WERI-Rb-1 (cell line): ENCODE measurements around the gene PXK.

Experiments
- DNase-seq: peaks from one replicate; pipeline ENCODE4 v3.0.0-alpha.2; 2020
- H3K27ac ChIP-seq: fragments of 250-450 bp; sonication (Bioruptor Pico); 2 replicates; pipeline ENCODE4 v1.5.1; 2020; ENCODE audit warnings: mild to moderate bottlenecking, moderate library complexity
- H3K27me3 ChIP-seq: fragments of 250-450 bp; sonication (Bioruptor Pico); 2 replicates; pipeline ENCODE4 v1.5.1; 2021; ENCODE audit warnings: mild to moderate bottlenecking, low read depth, moderate library complexity; ENCODE audit not compliant: insufficient read depth, severe bottlenecking
- H3K36me3 ChIP-seq: fragments of 250-450 bp; sonication (Bioruptor Pico); 2 replicates; pipeline ENCODE4 v1.5.1; 2020; ENCODE audit warnings: mild to moderate bottlenecking, moderate library complexity
- H3K4me3 ChIP-seq: 2 replicates; pipeline ENCODE4 v1.5.1; 2011; ENCODE audit warnings: low read depth, mild to moderate bottlenecking, control low read depth, low read length
- H3K9me3 ChIP-seq: fragments of 250-450 bp; sonication (Bioruptor Pico); 2 replicates; pipeline ENCODE4 v1.5.1; 2021; ENCODE audit warnings: mild to moderate bottlenecking, moderate library complexity; ENCODE audit not compliant: severe bottlenecking
- TF ChIP-seq, protein P1 (sequence below): IDR thresholded peaks from 2 replicates; pipeline ENCODE4 v1.5.1; 2011; ENCODE audit warnings: low read depth, mild to moderate bottlenecking, control low read depth, inconsistent platforms, low read length

The PXK gene

DNA sequence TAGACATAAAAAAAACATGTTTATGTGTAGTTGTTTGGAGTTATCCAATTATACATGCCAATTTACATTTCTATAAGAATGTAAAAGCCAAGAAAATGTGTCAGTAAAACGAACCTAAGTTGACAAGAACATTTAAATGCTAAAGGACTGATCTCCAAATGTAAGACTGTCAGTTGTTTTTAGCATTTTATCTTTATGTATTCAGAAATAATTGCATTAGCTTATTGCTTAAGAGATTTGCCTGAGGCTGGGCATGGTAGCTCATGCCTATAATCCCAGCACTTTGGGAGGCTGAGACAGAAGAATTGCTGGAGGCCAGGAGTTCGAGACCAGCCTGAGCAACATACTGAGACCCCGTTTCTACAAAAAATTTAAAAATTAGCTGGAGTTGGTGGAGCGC is 26.9 kb downstream of the PXK start:
- H3K27ac ChIP-seq: no peak overlapping the region
- H3K4me3 ChIP-seq: no peak overlapping the region
- no peak for DNase-seq
- no peaks in the 10 kb centered on the region for H3K9me3 ChIP-seq
- H3K36me3 ChIP-seq: no peaks in the 10 kb centered on the region
- TF ChIP-seq, protein P1, sequence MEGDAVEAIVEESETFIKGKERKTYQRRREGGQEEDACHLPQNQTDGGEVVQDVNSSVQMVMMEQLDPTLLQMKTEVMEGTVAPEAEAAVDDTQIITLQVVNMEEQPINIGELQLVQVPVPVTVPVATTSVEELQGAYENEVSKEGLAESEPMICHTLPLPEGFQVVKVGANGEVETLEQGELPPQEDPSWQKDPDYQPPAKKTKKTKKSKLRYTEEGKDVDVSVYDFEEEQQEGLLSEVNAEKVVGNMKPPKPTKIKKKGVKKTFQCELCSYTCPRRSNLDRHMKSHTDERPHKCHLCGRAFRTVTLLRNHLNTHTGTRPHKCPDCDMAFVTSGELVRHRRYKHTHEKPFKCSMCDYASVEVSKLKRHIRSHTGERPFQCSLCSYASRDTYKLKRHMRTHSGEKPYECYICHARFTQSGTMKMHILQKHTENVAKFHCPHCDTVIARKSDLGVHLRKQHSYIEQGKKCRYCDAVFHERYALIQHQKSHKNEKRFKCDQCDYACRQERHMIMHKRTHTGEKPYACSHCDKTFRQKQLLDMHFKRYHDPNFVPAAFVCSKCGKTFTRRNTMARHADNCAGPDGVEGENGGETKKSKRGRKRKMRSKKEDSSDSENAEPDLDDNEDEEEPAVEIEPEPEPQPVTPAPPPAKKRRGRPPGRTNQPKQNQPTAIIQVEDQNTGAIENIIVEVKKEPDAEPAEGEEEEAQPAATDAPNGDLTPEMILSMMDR: no peak
- H3K27me3 ChIP-seq: no peaks in the 10 kb centered on the region

GRCh38 chr3:58361866-58362265 is 29.2 kb downstream of the PXK start:
- Histone ChIP-seq H3K27ac (no peak overlapping the region), H3K27me3 (no peaks in the 10 kb centered on the region), H3K9me3 (no peaks in the 10 kb centered on the region), H3K36me3 (no peaks in the 10 kb centered on the region), H3K4me3 (no peak overlapping the region)
- TF ChIP-seq, protein P1: no peak
- no peak for DNase-seq

- Histone ChIP-seq H3K27ac (no peak overlapping the region), H3K4me3 (no peak overlapping the region), H3K9me3 (no peaks in the 10 kb centered on the region), H3K27me3 (no peaks in the 10 kb centered on the region), H3K36me3 (no peaks in the 10 kb centered on the region)
- TF ChIP-seq, protein P1: no peak
- DNase-seq: no peak
Observed at GRCh38 chr3:58366699-58367098, 34.0 kb downstream of the PXK start.

DNA sequence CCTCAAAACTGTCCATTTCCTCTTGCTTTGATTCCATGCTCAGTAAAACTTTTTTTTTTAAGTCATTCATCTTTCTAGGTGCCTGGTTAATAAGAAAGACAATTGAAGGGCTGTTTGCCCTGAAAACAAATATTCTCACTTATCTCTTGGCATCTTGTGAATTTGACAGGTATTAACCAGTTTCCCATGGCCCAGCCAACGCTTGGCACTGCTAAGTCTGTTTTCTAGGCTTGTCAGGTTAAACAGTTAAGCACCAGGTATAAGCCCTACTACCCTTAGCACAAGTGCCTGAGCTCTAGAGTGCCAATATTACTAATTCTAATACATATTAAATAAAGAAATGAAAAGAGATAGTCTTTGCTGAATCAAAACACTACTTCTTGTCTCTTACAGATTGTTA is 36.3 kb downstream of the PXK start:
- DNase-seq: no peak
- no peaks in the 10 kb centered on the region for H3K9me3 ChIP-seq
- H3K27me3 ChIP-seq: no peaks in the 10 kb centered on the region
- no peaks in the 10 kb centered on the region for H3K36me3 ChIP-seq
- TF ChIP-seq, protein P1: no peak
- H3K4me3 ChIP-seq: no peak overlapping the region
- no peak overlapping the region for H3K27ac ChIP-seq

DNA sequence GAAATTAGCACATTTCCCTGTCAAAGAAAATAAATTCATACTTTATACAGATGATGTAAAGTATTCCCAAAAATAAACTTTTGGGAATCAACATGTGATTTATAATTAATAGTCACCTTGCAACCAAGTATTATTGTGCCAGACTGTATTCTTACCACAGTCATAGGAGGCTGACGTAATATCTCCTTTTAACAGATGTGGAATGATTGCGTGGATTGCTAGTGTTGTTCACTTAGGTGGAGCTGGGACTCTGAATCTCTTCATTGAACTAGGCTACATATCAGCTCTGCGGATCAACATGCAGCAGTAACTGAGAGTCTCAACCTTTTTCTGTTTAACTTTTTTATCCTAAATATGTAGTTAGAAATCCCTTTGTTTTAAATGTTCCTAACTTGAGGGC is 37.2 kb downstream of the PXK start:
- H3K36me3 ChIP-seq: no peaks in the 10 kb centered on the region
- no peak overlapping the region for H3K4me3 ChIP-seq
- no peaks in the 10 kb centered on the region for H3K9me3 ChIP-seq
- H3K27ac ChIP-seq: no peak overlapping the region
- TF ChIP-seq, protein P1: no peak
- H3K27me3 ChIP-seq: no peaks in the 10 kb centered on the region
- no peak for DNase-seq

DNA sequence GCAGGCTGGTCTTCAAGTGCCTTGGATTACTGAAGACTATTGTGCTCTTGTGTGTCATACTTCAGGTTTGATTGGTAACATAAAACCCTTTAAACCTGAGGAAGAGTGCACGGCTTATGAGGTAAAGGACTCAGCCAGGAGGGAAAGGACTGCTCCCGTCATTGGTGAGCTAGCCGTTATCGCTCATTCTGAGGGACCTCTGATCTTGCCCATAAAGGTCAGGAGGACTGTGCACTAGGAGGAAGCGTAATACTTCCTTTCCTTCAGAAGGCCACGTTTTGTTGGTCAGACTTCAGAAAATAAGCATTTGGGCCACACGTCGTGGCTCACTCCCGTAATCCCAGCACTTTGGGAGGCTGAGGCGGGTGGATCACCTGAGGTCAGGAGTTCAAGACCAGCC is 37.7 kb downstream of the PXK start:
- TF ChIP-seq, protein P1: no peak
- no peaks in the 10 kb centered on the region for H3K36me3 ChIP-seq
- no peak overlapping the region for H3K4me3 ChIP-seq
- H3K27ac ChIP-seq: no peak overlapping the region
- no peak for DNase-seq
- H3K9me3 ChIP-seq: no peaks in the 10 kb centered on the region
- no peaks in the 10 kb centered on the region for H3K27me3 ChIP-seq
